Measurements from ENCODE around the gene HEYL. TPM values are rescaled to one million over a fixed set of nuclear protein-coding genes. Genes with fewer than 3 reads are reported as not detected.

The HEYL gene
- total RNA-seq, 1 experiment from 2014 or later, result not detected

- BruUV-seq (replicated peaks), result no TSS peak
- Mint-ChIP-seq H3K4me3 (ENCODE audit: unreplicated experiment) (no peak overlapping the region), H3K36me3 (ENCODE audit: insufficient read depth, unreplicated experiment) (no peaks in the 10 kb centered on the region), H3K27me3 (ENCODE audit: insufficient read depth, unreplicated experiment) (no peaks in the 10 kb centered on the region), H3K4me1 (ENCODE audit: insufficient read depth, unreplicated experiment) (peaks cover 9% of the 10 kb centered on the region), H3K27ac (ENCODE audit: low read depth, unreplicated experiment) (no peak overlapping the region), H3K9me3 (ENCODE audit: unreplicated experiment) (no peaks in the 10 kb centered on the region)
- TF ChIP-seq CTCF (IDR thresholded peaks at IDR 0.05; ENCODE audit: unreplicated experiment), result no peak
- intact Hi-C loops (cut with micrococcal nuclease), result no loop called here
- no peak for DNase-seq (ENCODE audit: unreplicated experiment)
- POLR2A ChIA-PET, result no interaction called here
- CTCF ChIA-PET, result interaction anchor here (0.6 kb wide), 1 partner anchor 42 kb away, joined by 3 read pairs; no protein-coding TSS in a partner anchor
Measured at GRCh38 chr1:39677645-39678044, 38.2 kb upstream of the HEYL start.

GRCh38 chr1:39676948-39677548 lies 37.6 kb upstream of the HEYL start:
- H3K9me3 Mint-ChIP-seq (ENCODE audit: unreplicated experiment), result no peaks in the 10 kb centered on the region
- H3K4me3 Mint-ChIP-seq (ENCODE audit: unreplicated experiment), result no peak overlapping the region
- intact Hi-C loops (cut with micrococcal nuclease), result no loop called here
- CTCF ChIA-PET, result interaction anchor here (0.6 kb wide), 1 partner anchor 43 kb away, joined by 4 read pairs; no protein-coding TSS in a partner anchor
- no TSS peak for BruUV-seq (replicated peaks)
- DNase-seq (ENCODE audit: unreplicated experiment), result peak; percentile 85
- POLR2A ChIA-PET, result no interaction called here
- TF ChIP-seq CTCF (IDR thresholded peaks at IDR 0.05; ENCODE audit: unreplicated experiment), result no peak
- H3K36me3 Mint-ChIP-seq (ENCODE audit: insufficient read depth, unreplicated experiment), result no peaks in the 10 kb centered on the region
- no peak overlapping the region for H3K27ac Mint-ChIP-seq (ENCODE audit: low read depth, unreplicated experiment)
- peaks cover 9% of the 10 kb centered on the region for H3K4me1 Mint-ChIP-seq (ENCODE audit: insufficient read depth, unreplicated experiment)
- H3K27me3 Mint-ChIP-seq (ENCODE audit: insufficient read depth, unreplicated experiment), result no peaks in the 10 kb centered on the region

GRCh38 chr1:39675220-39675619 lies 35.8 kb upstream of the HEYL start:
- Mint-ChIP-seq H3K27me3 (ENCODE audit: insufficient read depth, unreplicated experiment) (no peaks in the 10 kb centered on the region), H3K27ac (ENCODE audit: low read depth, unreplicated experiment) (no peak overlapping the region), H3K4me3 (ENCODE audit: unreplicated experiment) (no peak overlapping the region), H3K4me1 (ENCODE audit: insufficient read depth, unreplicated experiment) (peaks cover 9% of the 10 kb centered on the region), H3K36me3 (ENCODE audit: insufficient read depth, unreplicated experiment) (no peaks in the 10 kb centered on the region), H3K9me3 (ENCODE audit: unreplicated experiment) (no peaks in the 10 kb centered on the region)
- POLR2A ChIA-PET, result interaction anchor here (0.6 kb wide), 2 partner anchors 124 to 397 kb away, joined by 3 to 4 read pairs; no protein-coding TSS in a partner anchor
- intact Hi-C loops (cut with micrococcal nuclease), result no loop called here
- CTCF ChIA-PET, result interaction anchor here (0.5 to 1.0 kb wide), 4 partner anchors 15 to 175 kb away, joined by 3 to 8 read pairs (median 4); partner anchors contain the start of gene HPCAL4
- BruUV-seq (replicated peaks), result no TSS peak
- TF ChIP-seq CTCF (IDR thresholded peaks at IDR 0.05; ENCODE audit: unreplicated experiment), result no peak
- DNase-seq (ENCODE audit: unreplicated experiment), result peak; percentile 94

GRCh38 chr1:39673215-39673614 lies 33.8 kb upstream of the HEYL start:
- no peak for TF ChIP-seq CTCF (IDR thresholded peaks at IDR 0.05; ENCODE audit: unreplicated experiment)
- POLR2A ChIA-PET, result no interaction called here
- intact Hi-C loops (cut with micrococcal nuclease), result no loop called here
- Mint-ChIP-seq H3K4me1 (ENCODE audit: insufficient read depth, unreplicated experiment) (peaks cover 9% of the 10 kb centered on the region), H3K27me3 (ENCODE audit: insufficient read depth, unreplicated experiment) (peaks cover 8% of the 10 kb centered on the region), H3K36me3 (ENCODE audit: insufficient read depth, unreplicated experiment) (no peaks in the 10 kb centered on the region), H3K4me3 (ENCODE audit: unreplicated experiment) (no peak overlapping the region), H3K27ac (ENCODE audit: low read depth, unreplicated experiment) (no peak overlapping the region), H3K9me3 (ENCODE audit: unreplicated experiment) (no peaks in the 10 kb centered on the region)
- CTCF ChIA-PET, result interaction anchor here (0.6 to 1.2 kb wide), 4 partner anchors 15 to 384 kb away, joined by 3 to 4 read pairs (median 4); no protein-coding TSS in a partner anchor
- no TSS peak for BruUV-seq (replicated peaks)
- no peak for DNase-seq (ENCODE audit: unreplicated experiment)

Measured in MCF 10A (cell line).